ENCODE results near the gene EIF3I.

- TF ChIP-seq RFX5 (IDR thresholded peaks at IDR 0.05), result no peak
- TF ChIP-seq, protein P1, sequence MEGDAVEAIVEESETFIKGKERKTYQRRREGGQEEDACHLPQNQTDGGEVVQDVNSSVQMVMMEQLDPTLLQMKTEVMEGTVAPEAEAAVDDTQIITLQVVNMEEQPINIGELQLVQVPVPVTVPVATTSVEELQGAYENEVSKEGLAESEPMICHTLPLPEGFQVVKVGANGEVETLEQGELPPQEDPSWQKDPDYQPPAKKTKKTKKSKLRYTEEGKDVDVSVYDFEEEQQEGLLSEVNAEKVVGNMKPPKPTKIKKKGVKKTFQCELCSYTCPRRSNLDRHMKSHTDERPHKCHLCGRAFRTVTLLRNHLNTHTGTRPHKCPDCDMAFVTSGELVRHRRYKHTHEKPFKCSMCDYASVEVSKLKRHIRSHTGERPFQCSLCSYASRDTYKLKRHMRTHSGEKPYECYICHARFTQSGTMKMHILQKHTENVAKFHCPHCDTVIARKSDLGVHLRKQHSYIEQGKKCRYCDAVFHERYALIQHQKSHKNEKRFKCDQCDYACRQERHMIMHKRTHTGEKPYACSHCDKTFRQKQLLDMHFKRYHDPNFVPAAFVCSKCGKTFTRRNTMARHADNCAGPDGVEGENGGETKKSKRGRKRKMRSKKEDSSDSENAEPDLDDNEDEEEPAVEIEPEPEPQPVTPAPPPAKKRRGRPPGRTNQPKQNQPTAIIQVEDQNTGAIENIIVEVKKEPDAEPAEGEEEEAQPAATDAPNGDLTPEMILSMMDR (IDR thresholded peaks at IDR 0.05), result no peak
- TF ChIP-seq MAX (IDR thresholded peaks at IDR 0.05), result no peak
- TF ChIP-seq RARB (CRISPR knock-in tag; IDR thresholded peaks at IDR 0.05), result no peak
These were observed 27.2 kb upstream of the EIF3I start for GRCh38 chr1:32194984-32195383.

All from A549 (cell line).